ENCODE measurements around the gene N4BP2L1. TPM values are rescaled to one million over a fixed set of nuclear protein-coding genes. Genes with fewer than 3 reads are reported as not detected.

N4BP2L1 gene
- 10 to 100 TPM in 1 of 2 donors, 1 to 10 TPM in 1; 6.6 to 10.5 TPM for total RNA-seq
- long read RNA-seq, transcript N4BP2L1-202 (5 exons, 3,046 nt) = major isoform, 6 of 12 reads
- long read RNA-seq, partial matches to known transcripts = 0 of 12 reads
- long read RNA-seq, other reads (novel, unspliced or antisense) = 3 of 12 reads

DNA sequence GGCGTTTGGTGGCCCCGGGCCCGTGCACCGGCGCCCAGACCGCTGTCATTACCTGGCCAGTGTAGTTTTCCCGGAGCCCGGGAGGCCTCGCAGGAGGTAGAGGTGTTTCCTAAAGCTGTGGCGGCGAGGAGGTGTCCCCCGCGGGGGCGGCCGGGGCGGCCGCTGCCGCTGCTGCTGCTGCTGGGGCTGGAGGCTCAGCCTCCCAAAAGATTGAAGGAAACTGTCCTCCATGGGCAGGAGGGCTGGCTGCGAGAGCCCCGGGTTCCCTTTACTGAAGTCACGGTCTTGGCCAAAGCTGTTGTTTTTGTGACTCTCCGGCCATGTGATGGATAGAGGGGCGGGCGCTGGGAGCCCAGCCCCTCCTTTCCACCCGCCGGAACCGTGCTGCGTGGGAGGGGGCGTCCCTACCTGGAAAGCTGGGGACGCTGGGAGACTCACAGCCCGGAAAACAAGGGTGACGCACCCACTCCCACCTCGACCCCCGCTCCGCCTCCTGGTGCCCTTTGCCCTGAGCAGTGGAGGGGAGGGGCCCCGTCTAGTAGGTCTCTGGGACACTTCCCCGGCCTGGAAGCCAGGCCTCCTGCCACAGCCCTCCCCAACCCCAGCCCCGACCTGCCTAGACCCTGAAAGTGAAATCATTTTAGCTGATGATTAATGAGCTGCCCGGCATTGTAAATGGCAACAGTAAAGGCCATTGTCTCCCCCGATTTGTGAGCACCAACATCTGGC is at the start of gene N4BP2L1:
TSS of gene N4BP2L1 (minus strand) at position 279 of the 729 bp plus-strand sequence. CDS start at position 231, 48 bp downstream.
- ATAC-seq (peak; percentile 64), DNase-seq (peak; percentile 77 to 84)
- intact Hi-C loops (cut with DNase I, micrococcal nuclease) = no loop called here

DNA sequence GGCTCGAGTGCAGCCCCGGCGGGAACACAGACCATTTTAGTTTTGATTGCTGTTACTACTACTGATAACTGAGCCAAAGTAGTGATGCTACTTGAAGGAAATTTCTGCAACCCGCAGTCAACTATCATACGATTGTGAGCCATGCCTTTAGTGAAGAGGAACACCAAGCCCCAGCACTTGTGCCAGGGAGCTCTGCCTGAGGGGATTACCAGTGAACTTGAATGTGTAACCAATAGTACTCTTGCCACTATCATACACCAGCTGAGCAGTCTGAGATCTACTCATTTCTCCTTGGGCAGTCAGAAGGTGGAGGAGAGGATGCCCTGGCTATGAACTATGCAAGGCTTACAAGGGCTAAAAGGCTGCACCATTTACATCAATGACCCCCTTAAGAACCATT is 49.0 kb upstream of the N4BP2L1 start:
- DNase-seq (no peak), ATAC-seq (no peak)
- intact Hi-C loops (cut with DNase I, micrococcal nuclease) = no loop called here

DNA sequence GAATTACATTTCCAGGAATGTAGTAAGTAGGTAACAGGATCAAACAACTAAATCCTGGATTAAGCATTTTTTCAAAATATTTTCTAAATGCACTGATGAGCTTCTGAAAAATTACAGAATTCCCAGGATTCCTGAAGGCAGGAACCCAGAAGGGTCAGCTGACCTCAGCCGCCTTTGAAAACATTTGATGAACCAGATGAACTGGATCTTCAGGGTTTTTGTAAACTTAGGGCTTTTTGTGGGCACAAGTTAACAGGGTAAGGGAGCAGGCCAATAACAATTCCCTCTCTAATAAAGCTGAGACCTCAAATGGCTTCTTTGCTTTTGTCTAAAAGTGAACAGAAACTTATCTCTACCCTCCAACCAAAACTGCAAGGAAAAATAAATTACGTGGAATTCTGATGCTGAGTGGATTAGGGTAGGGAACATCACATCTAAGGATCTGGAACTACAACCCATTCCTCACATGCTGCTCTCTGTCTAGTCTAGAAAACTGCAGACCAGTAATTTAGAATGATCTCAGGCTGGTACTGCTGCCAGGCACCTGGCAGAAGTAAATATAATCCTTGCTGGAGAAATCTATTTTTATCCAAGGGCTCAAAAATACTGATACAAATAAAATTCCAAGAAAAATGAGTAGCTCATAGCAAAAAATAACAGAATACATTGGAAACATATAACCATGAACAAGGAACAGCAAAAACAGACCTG is 48.2 kb upstream of the N4BP2L1 start:
- ATAC-seq = no peak
- intact Hi-C loops (cut with DNase I, micrococcal nuclease) = no loop called here

DNA sequence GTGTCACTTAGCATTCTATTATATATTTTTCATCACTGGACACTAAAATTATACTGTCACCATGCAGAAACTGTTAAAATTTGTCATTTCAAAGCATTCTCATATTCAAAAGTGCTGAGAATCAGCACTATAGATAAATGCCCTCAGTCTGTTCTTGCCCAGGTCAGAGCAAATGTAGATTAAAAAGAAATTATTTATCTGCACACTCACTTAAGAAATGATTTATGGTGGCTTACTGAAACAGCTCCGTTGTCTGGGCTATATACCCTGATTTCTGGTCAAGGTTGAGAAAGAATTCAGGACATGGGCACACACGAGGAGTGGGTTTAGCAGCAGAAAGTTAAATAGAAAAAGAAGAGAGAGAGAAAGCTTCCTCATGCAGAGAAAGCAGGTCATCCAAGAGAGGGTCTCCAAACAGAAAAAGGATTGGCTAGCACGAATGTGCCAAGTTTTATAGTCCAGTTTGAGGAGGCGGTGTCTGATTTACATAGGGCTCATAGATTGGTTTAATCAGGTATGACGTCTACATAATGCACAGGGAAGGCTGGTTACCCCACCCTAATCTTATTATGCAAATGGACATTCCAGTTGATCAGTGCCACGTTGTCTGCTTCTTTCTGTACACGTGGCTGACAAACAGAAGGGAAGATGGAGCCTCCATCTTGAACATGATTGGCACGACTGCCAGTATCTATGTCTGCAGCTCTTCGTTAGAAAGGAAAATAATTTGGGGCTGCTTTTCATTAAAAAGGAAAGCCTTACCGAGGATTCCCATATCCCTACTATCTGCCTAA is 47.3 kb upstream of the N4BP2L1 start:
- intact Hi-C loops (cut with DNase I, micrococcal nuclease) = no loop called here
- ATAC-seq (no peak), DNase-seq (no peak)

More for the DNA sequence above, 48.2 kb upstream of the N4BP2L1 start:
- no peak for DNase-seq

DNA sequence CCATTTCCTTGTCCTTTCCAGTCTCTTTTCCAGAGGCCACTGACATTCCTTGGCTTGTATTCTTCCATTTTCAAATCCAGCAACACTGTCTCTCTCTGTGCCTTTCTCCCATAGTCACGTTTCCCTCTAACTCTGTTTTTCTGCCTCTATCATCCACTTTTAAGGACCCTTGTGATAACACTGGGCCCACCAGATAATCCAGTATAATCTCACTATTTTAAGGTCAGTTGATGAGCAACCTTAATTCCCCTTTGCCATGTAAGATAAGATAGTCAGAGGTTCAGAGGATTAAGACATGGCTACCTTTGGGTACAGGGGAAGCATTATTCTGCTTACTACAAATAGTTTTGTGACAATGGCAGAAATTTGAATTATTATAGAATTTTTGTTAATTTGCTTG is 45.7 kb upstream of the N4BP2L1 start:
- intact Hi-C loops (cut with DNase I, micrococcal nuclease) = no loop called here
- ATAC-seq = no peak

DNA sequence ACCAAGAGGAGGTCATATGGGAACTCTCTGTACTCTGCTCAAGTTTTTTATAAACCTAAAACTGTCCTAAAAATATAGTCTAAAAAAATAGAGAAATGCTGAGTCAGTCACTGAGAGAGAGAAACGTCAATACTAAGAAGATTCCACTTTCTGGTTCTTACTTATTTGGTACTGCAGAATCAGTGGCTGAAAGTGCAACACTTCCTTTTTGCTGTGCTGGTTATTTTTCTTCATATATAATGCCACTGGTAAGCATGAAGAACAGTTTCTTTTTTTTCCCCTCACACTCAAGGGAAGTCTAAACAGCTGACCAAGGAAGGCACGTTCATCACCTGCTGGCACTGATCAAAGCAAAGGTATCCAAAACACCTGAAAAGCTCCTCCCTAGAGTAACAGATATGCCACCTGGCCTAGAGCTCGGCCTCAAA is 44.3 kb upstream of the N4BP2L1 start:
- intact Hi-C loops (cut with DNase I, micrococcal nuclease) = no loop called here
- no peak for ATAC-seq
- DNase-seq = no peak

More for the DNA sequence above, 45.7 kb upstream of the N4BP2L1 start:
- DNase-seq = no peak

DNA sequence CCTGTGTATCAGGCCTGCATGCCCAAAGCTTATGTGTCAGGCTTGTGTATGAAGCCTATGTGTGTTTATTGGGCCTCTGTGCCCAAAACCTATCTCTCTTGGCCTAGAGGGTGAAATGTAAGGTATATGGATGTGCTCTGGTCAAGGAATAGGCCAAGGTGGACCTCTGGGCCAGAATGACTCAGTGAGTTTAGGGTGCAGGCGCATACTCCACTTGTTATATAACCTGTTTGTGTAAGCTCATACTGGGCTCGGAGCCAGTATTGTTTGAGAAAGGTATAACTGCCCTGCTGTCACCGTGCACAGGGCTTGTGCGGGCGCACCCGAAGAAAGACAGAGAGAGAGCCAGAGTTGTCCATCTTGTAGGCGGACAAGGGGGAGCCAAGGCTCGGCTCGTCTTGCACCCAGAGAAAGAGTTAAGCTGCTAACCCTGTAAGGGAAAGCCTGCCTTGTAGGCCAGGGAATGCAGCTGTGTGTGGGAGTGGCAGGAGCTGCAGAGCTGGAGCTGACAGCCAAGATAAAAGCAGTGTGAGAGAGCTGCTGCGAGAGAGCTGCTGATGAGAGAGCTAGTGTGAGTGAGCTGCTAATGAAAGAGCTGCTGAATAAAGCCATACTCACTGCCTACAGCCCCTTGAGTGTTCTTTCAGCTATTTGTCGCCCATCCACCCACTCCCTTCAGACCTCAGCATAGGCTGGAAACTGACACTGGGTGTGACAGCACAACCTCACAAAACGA is 43.4 kb upstream of the N4BP2L1 start:
- intact Hi-C loops (cut with DNase I, micrococcal nuclease) = no loop called here
- ATAC-seq (no peak), DNase-seq (no peak)

DNA sequence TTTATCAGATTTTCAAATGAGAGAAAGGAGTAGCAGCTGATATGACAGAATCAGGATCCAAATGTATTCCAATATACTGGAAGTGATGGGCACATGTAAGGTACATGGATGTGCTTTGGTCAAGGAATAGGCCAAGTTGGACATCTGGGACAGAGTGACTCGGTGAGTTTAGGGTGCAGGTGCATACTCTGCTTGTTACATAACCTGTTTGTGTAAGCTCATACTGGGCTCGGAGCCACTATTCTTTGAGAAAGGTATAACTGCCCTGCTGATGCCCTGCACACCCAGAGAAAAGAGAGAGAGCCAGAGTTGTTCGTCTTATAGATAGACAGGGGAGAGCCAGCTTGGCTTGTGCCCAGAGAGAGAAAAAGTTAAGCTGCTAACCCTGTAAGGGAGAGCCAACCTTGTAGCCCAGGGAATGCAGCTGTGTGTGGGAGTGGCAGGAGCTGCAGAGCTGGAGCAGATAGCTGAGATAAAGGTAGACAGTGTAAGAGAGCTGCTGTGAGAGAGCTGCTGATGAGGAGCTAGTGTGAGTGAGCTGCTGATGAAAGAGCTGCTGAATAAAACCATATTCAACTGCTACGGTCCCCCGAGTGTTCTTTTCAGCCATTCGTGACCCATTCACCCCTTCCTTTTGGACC is 40.7 kb upstream of the N4BP2L1 start:
- intact Hi-C loops (cut with DNase I, micrococcal nuclease) = no loop called here
- ATAC-seq (no peak), DNase-seq (no peak)

DNA sequence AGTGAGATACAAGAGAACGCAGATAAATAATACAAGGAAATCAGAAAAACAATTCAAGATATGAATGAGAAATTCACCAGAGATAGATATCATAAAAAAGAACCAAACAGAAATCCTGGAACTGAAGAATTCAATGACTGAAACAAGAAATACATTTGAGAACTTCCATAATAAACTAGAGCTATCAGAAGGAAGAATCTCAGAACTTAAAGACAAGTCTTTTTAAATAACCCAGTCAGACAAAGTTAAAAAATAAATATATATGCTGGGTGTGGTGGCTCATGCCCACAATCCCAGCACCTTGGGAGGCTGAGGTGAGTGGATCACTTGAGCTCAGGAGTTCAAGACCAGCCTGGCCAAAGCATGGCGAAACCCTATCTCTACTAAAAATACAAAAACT is 28.7 kb upstream of the N4BP2L1 start:
- DNase-seq = no peak
- intact Hi-C loops (cut with DNase I, micrococcal nuclease) = no loop called here
- no peak for ATAC-seq

DNA sequence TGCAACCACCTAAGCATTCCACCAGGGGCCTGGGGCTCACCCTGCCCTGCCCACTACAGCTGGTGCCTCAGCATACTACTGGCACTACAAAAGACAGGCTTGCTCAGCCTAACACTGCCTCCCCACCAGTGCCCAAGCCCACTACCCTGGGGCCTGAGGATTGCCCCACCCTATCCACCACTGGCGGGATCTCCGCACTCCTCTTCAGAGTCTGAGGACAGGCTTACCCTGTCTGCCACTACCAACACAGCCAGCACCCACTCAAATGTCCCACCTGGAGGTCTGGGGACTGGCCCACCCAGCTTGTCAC is 27.6 kb upstream of the N4BP2L1 start:
- DNase-seq (no peak), ATAC-seq (no peak)
- intact Hi-C loops (cut with DNase I, micrococcal nuclease) = no loop called here

DNA sequence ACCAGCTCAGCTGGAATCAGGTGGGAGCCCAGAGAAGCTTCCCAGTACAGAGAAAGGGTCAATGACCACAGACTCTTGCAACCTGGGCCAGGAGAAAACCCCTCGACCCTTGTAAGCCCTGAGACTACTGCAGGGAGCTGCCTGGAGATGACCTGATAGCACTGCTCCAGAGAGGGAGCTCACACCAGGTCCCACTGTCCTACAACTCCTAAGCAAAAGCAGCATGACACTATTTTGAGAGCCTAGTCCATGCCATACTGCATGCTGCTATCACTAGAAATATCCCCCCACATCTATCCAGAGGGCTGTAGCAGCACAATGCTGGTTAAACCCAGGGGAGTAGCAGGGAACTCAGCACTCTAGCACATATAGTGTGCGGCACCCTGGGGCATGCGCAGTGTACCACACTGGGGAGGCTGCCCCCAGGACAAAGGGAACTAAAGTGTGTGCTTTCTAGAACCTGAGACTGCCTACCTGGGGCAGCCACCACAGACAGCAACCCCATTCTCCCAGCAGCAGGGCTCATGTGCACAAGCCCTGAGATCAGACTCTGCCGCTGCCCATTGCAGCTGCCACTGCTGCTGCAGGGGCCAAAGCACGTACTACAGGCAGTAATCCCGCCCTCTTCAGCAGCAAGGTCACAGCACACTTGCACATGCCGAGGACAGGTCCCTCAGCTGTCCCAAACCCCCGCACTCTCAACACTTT is 27.1 kb upstream of the N4BP2L1 start:
- intact Hi-C loops (cut with DNase I, micrococcal nuclease) = no loop called here
- ATAC-seq = no peak
- no peak for DNase-seq

DNA sequence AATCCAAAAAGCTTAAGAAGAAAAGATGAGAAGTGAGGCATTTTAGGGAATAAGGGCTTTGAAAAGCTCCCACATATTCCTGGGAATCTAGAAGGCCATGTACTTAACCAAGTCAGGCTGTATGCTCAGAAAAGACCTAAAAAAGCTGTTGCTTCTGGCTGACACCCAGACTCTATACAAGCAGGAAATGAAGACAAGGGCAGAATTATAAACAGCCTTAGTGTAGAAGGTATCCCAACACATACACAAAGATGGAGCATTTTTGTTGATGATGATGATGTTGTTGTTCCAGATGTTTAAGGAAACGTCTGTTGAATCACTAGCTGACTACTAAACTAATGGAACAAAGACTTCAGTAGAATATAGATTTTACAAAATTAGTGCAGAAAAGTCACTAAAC is 26.1 kb upstream of the N4BP2L1 start:
- ATAC-seq (no peak), DNase-seq (no peak)
- intact Hi-C loops (cut with DNase I, micrococcal nuclease) = no loop called here

DNA sequence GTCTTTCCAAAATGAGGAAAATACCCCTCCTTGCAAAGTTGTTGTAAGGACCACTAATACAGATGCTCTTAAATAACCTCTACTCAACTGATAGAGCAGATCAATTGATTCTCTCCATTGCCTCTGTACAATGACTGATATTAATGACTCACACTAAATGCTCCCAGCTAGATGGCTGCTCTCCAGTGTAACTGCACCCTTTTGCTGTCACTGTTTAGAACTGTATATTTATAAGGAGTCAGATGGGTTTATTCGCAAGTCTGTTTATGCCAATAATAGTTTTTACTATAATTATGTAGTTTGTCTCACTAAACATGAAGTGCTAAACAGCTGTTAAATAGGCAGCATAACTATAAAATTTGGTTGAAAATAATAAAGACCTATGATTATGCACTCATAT is 21.0 kb upstream of the N4BP2L1 start:
- no peak for DNase-seq
- intact Hi-C loops (cut with DNase I, micrococcal nuclease) = no loop called here
- no peak for ATAC-seq

DNA sequence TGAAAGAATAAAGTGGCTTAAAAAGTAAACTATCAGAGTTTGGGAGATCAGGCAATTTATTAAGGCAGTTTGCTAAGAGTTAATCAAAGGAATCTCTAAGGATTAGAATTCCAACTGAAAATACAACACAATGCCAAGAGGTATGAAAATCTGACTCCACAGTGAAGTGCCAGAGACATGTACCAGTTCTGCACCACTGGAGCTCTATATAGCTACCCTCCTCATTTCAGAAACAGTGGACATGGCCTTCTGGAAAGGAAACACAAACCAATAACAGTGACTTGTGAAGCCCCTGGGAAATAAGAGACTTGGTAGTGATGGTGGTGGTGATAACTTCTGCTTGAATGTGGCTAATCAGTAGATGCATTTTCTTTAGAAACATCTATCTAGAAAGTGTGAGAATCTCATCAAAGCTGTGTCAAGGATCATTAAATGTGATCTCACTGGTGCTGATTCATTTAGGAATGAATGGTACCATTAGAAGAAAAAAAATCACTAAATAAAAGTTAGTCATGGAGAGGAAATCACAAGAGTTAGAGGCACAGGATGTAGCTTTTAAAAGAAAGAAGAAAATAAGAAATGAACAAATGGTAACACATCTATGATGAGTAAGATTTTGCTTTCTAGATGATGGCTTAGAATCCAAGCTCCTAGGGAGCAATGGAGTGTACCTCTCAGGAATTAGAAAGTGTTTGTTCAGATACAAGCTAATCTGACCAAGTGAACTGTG is 20.1 kb upstream of the N4BP2L1 start:
- DNase-seq = no peak
- intact Hi-C loops (cut with DNase I, micrococcal nuclease) = no loop called here
- no peak for ATAC-seq

DNA sequence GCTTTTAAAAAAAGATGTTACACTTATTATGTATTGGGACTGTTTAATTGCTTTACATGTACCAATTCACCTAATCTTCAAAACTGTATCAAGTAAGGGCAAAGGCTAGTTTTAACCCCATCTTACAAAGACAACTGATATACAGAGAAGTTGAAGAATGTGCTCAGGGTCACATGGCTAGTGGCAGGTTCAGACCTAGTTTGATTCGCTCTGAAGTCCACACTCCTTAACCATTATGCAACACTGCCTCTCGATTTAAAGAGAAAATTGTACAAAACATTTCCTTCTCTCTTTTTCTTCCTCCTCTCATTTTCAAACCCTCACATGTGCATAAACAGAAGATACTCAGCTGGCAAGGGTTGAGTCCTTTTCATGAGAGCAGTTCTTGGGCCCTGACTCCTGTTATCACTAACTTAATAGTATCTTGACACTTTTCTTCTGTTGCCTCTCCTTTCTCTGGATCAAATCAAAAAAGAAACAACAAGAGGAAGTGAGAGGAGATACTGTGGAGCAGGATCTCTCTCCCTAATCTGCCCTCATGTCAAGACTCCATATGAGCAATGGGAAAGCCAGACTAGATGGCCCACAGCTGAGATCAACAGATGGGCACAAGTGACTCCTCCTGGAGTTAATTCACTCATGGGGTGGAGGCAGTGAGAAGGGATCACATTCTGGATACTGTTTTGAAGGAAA is 19.0 kb upstream of the N4BP2L1 start:
- intact Hi-C loops (cut with DNase I, micrococcal nuclease) = no loop called here
- DNase-seq (no peak), ATAC-seq (no peak)

DNA sequence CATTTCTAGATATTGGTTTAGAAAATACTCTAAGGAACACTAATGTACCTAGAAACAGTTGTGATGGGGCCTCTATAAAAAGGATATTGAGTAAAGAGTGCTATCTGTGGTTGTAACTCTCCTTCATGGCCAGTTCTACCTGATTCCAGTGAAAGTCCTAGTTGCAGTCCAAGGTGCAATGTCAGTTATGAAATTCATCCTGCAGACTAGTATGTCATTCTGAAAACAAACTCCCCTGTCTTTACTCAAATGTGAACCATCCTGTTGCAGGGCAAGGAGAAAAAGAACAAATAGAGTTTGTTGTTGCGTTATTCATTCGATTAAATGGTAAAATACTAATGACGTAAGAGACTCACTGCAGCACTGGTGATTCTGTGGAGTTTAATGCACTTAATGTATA is 18.3 kb upstream of the N4BP2L1 start:
- ATAC-seq (no peak), DNase-seq (no peak)
- intact Hi-C loops (cut with DNase I, micrococcal nuclease) = no loop called here

DNA sequence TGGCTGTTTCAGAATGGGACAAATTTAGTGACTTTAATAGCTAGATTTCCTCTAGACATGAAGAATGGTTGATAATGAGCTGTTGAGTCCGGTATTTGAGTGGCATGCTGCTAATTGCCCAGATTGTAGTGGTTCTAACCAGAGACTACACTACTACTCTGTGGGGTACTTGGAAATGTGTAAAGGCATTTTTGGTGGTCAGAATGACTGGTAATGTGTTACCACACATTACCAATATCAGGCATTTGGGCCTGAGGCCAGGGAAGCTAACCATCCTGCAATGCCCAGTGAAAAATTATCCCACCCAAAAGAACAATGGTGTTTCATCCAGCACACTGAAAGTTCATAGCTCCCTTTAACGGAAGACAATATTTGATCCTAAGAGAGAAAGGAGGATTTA is 17.5 kb upstream of the N4BP2L1 start:
- DNase-seq (no peak), ATAC-seq (no peak)
- intact Hi-C loops (cut with DNase I, micrococcal nuclease) = no loop called here

Measured in left colon (tissue), 2 donors.